ENCODE measurements around the gene CARS2.
"Not testable (repeated sequence)": the region's sequence is repeated elsewhere in the genome, so short reads cannot be mapped to it uniquely, and the experiment has no call there.

CARS2 gene

GRCh38 chr13:110663491-110663890, 42.4 kb downstream of the CARS2 start:
- Histone ChIP-seq H3K36me3 (ENCODE audit: insufficient read depth) (no peaks in the 10 kb centered on the region), H3K79me2 (ENCODE audit: insufficient read depth, low read depth) (no peaks in the 10 kb centered on the region), H3K4me2 (no peak overlapping the region), H3K4me1 (ENCODE audit: low read depth, poor library complexity, severe bottlenecking) (no peaks in the 10 kb centered on the region), H3K27ac (no peak overlapping the region), H2AFZ (ENCODE audit: low read depth) (no peak overlapping the region), H4K20me1 (ENCODE audit: insufficient read depth) (no peaks in the 10 kb centered on the region), H3K27me3 (ENCODE audit: insufficient read depth, low read depth) (no peaks in the 10 kb centered on the region), H3K4me3 (IDR thresholded peaks at IDR 0.05; ENCODE audit: insufficient read depth, low read depth, low read length) (no peak overlapping the region), H3K9ac (no peak overlapping the region)
- TF ChIP-seq, protein P1, sequence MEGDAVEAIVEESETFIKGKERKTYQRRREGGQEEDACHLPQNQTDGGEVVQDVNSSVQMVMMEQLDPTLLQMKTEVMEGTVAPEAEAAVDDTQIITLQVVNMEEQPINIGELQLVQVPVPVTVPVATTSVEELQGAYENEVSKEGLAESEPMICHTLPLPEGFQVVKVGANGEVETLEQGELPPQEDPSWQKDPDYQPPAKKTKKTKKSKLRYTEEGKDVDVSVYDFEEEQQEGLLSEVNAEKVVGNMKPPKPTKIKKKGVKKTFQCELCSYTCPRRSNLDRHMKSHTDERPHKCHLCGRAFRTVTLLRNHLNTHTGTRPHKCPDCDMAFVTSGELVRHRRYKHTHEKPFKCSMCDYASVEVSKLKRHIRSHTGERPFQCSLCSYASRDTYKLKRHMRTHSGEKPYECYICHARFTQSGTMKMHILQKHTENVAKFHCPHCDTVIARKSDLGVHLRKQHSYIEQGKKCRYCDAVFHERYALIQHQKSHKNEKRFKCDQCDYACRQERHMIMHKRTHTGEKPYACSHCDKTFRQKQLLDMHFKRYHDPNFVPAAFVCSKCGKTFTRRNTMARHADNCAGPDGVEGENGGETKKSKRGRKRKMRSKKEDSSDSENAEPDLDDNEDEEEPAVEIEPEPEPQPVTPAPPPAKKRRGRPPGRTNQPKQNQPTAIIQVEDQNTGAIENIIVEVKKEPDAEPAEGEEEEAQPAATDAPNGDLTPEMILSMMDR (conservative IDR thresholded peaks at IDR 0.05; ENCODE audit: low read depth, low read length), result no peak

DNA sequence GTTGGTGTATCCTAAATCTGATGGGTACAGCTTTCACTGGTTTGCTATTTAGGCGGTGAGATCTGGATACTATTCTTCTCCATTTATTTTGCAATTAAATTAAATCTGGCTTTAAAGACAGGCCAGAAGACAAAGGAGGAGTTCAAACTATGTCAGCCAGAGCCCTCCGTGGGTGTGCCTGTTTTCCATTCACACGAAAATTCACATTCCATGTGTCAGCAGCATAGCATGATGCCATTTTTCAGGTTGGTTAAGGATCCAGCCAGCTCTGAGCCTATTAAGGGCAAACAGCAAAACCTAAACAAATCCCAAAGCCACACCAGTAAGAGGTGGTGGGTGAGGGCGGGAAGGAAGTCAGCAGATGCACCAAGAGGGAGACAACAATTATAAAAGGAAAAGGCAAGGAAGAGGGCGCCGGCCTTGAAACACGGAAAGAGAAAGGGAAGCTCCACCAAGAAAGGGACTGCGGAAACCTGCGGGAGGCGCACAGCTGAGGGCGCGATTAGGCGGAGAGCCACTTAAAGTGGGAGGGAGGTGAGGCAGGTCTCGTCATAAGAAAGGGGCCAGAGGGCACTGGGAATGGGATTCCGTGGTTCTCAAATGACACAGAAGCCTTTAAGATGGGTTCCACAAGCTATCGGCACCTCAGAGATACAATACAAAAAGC, 43.0 kb downstream of the CARS2 start:
- Histone ChIP-seq H3K79me2 (ENCODE audit: insufficient read depth, low read depth) (no peaks in the 10 kb centered on the region), H3K27ac (no peak overlapping the region), H3K9ac (no peak overlapping the region), H2AFZ (ENCODE audit: low read depth) (no peak overlapping the region), H3K36me3 (ENCODE audit: insufficient read depth) (no peaks in the 10 kb centered on the region), H3K4me3 (IDR thresholded peaks at IDR 0.05; ENCODE audit: insufficient read depth, low read depth, low read length) (no peak overlapping the region), H3K4me1 (ENCODE audit: low read depth, poor library complexity, severe bottlenecking) (no peaks in the 10 kb centered on the region), H3K4me2 (no peak overlapping the region), H3K27me3 (ENCODE audit: insufficient read depth, low read depth) (no peaks in the 10 kb centered on the region), H4K20me1 (ENCODE audit: insufficient read depth) (no peaks in the 10 kb centered on the region)
- TF ChIP-seq, protein P1 (conservative IDR thresholded peaks at IDR 0.05; ENCODE audit: low read depth, low read length), result no peak

- Histone ChIP-seq H3K9ac (no peak overlapping the region), H3K4me1 (ENCODE audit: low read depth, poor library complexity, severe bottlenecking) (no peaks in the 10 kb centered on the region)
- TF ChIP-seq, protein P1 (conservative IDR thresholded peaks at IDR 0.05; ENCODE audit: low read depth, low read length), result no peak
These were observed 43.8 kb downstream of the CARS2 start for GRCh38 chr13:110662091-110662490.

GRCh38 chr13:110661256-110661655, 44.7 kb downstream of the CARS2 start:
- H3K4me2 ChIP-seq, result no peak overlapping the region
- no peak overlapping the region for H3K4me3 ChIP-seq (IDR thresholded peaks at IDR 0.05; ENCODE audit: insufficient read depth, low read depth, low read length)
- H3K79me2 ChIP-seq (ENCODE audit: insufficient read depth, low read depth), result no peaks in the 10 kb centered on the region
- no peaks in the 10 kb centered on the region for H4K20me1 ChIP-seq (ENCODE audit: insufficient read depth)
- no peaks in the 10 kb centered on the region for H3K27me3 ChIP-seq (ENCODE audit: insufficient read depth, low read depth)
- no peak overlapping the region for H3K27ac ChIP-seq
- no peak overlapping the region for H2AFZ ChIP-seq (ENCODE audit: low read depth)
- no peaks in the 10 kb centered on the region for H3K4me1 ChIP-seq (ENCODE audit: low read depth, poor library complexity, severe bottlenecking)
- no peaks in the 10 kb centered on the region for H3K36me3 ChIP-seq (ENCODE audit: insufficient read depth)
- TF ChIP-seq, protein P1 (conservative IDR thresholded peaks at IDR 0.05; ENCODE audit: low read depth, low read length), result no peak
- no peak overlapping the region for H3K9ac ChIP-seq

More at GRCh38 chr13:110662091-110662490, 43.8 kb downstream of the CARS2 start:
- Histone ChIP-seq H4K20me1 (ENCODE audit: insufficient read depth) (no peaks in the 10 kb centered on the region), H2AFZ (ENCODE audit: low read depth) (no peak overlapping the region), H3K4me3 (IDR thresholded peaks at IDR 0.05; ENCODE audit: insufficient read depth, low read depth, low read length) (no peak overlapping the region), H3K27ac (no peak overlapping the region), H3K36me3 (ENCODE audit: insufficient read depth) (no peaks in the 10 kb centered on the region), H3K79me2 (ENCODE audit: insufficient read depth, low read depth) (no peaks in the 10 kb centered on the region), H3K27me3 (ENCODE audit: insufficient read depth, low read depth) (no peaks in the 10 kb centered on the region), H3K4me2 (no peak overlapping the region)

DNA sequence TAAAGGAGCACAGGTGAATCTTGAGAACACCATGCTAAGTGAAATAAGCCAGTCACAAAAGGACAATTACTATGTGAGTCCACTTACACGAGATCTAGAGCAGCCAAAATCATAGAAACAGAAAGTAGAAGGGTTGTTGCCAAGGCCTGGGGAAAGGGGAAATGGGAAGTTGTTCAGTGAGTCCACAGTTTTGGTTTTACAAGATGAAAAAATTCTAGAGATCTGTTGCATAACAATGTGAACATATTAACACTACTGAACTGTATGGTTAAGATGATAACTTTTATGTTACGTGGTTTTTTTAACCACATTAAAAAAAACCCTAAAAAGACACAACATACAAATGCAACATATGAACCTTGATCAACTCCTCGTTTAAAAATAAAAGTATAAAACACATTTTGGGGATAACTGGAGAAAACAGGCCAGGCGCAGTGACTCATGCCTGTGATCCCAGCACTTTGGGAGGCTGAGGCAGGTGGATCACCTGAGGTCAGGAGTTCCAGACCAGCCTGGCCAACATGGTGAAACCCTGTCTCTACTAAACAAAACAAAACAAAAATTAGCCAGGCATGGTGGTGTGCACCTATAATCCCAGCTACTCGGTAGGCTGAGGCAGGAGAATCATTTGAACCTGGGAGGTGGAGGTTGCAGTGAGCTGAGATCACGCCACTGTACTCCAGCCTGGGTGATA, 47.6 kb downstream of the CARS2 start:
- H3K4me3 ChIP-seq (IDR thresholded peaks at IDR 0.05; ENCODE audit: insufficient read depth, low read depth, low read length); H3K9ac ChIP-seq; H3K4me1 ChIP-seq (ENCODE audit: low read depth, poor library complexity, severe bottlenecking); H3K4me2 ChIP-seq; H3K79me2 ChIP-seq (ENCODE audit: insufficient read depth, low read depth); H2AFZ ChIP-seq (ENCODE audit: low read depth); H3K27me3 ChIP-seq (ENCODE audit: insufficient read depth, low read depth); H4K20me1 ChIP-seq (ENCODE audit: insufficient read depth); H3K27ac ChIP-seq; H3K36me3 ChIP-seq (ENCODE audit: insufficient read depth): not testable (repeated sequence)

All from KMS-11 (cell line).